ENCODE results near the gene HACE1. TPM values are rescaled to one million over a fixed set of nuclear protein-coding genes. Genes with fewer than 3 reads are reported as not detected.

HACE1 gene
- polyA plus RNA-seq, 3 donors: 2.7 to 3.9 (median 3.4) TPM

GRCh38 chr6:104754788-104755409 is 104.8 kb downstream of the HACE1 start:
- H3K4me3 Mint-ChIP-seq: no peak overlapping the region
- H3K27ac Mint-ChIP-seq: no peak overlapping the region

GRCh38 chr6:104753251-104753650 is 106.5 kb downstream of the HACE1 start:
- WGBS (ENCODE audit: insufficient coverage): 95% methylated on average over 2 of the region's 2 CpGs
- Mint-ChIP-seq H3K4me3 (no peak overlapping the region), H3K27me3 (ENCODE audit: low read depth in 3 of 3) (peaks cover 0 to 1% (median 0%) of the 10 kb centered on the region in 3 donors), H3K9me3 (peaks cover 30 to 43% (median 32%) of the 10 kb centered on the region in 7 donors), H3K4me1 (no peaks in the 10 kb centered on the region), H3K27ac (no peak overlapping the region), H3K36me3 (peaks cover 39 to 41% of the 10 kb centered on the region in 2 donors)
- Histone ChIP-seq H3K4me2 (replicated peaks; ENCODE audit: extremely low read depth, low read length, poor library complexity, severe bottlenecking) (no peak overlapping the region), H3K4me1 (ENCODE audit: control insufficient read depth in 1 of 2, insufficient read depth in 2 of 2, low read length in 2 of 2) (no peaks in the 10 kb centered on the region), H3K27me3 (ENCODE audit: control insufficient read depth in 2 of 2, insufficient read depth in 2 of 2, low read length in 2 of 2) (no peaks in the 10 kb centered on the region), H3K9me3 (replicated peaks in 1 of 2; ENCODE audit: control insufficient read depth in 1 of 2, insufficient read depth in 1 of 2, low read length in 2 of 2) (peaks cover 16 to 26% of the 10 kb centered on the region in 2 donors), H3K27ac (ENCODE audit: low read depth in 1 of 2, low read length in 2 of 2) (no peak overlapping the region), H2AFZ (ENCODE audit: insufficient read depth, low read depth, low read length, poor library complexity, severe bottlenecking) (no peak overlapping the region), H3K79me2 (ENCODE audit: insufficient read depth, low read length) (no peaks in the 10 kb centered on the region), H4K20me1 (ENCODE audit: insufficient read depth, low read length) (no peaks in the 10 kb centered on the region), H3K9ac (ENCODE audit: insufficient read depth, low read length, poor library complexity, severe bottlenecking) (no peak overlapping the region), H3K36me3 (replicated peaks in 1 of 2; ENCODE audit: control insufficient read depth in 1 of 2, insufficient read depth in 2 of 2, low read length in 2 of 2) (peaks cover 0 to 6% of the 10 kb centered on the region in 2 donors), H3K4me3 (replicated peaks in 1 of 3; ENCODE audit: low read depth in 2 of 3, low read length in 3 of 3) (no peak overlapping the region)
- no peak for TF ChIP-seq CTCF (IDR thresholded peaks at IDR 0.05)
- DNase-seq: no peak
- intact Hi-C loops (cut with micrococcal nuclease): no loop called here

More at GRCh38 chr6:104754788-104755409, 104.8 kb downstream of the HACE1 start:
- no peak overlapping the region for H3K4me3 ChIP-seq (replicated peaks in 1 of 3; ENCODE audit: low read depth in 2 of 3, low read length in 3 of 3)
- no peaks in the 10 kb centered on the region for H3K27me3 ChIP-seq (ENCODE audit: control insufficient read depth in 2 of 2, insufficient read depth in 2 of 2, low read length in 2 of 2)
- H3K27ac ChIP-seq (ENCODE audit: low read depth in 1 of 2, low read length in 2 of 2): no peak overlapping the region
- peaks cover 0 to 6% of the 10 kb centered on the region in 2 donors for H3K36me3 ChIP-seq (replicated peaks in 1 of 2; ENCODE audit: control insufficient read depth in 1 of 2, insufficient read depth in 2 of 2, low read length in 2 of 2)
- H3K9me3 ChIP-seq (replicated peaks in 1 of 2; ENCODE audit: control insufficient read depth in 1 of 2, insufficient read depth in 1 of 2, low read length in 2 of 2): peaks cover 16 to 26% of the 10 kb centered on the region in 2 donors
- no peaks in the 10 kb centered on the region for H4K20me1 ChIP-seq (ENCODE audit: insufficient read depth, low read length)
- DNase-seq: no peak
- Mint-ChIP-seq H3K27me3 (ENCODE audit: low read depth in 3 of 3) (peaks cover 0 to 1% (median 0%) of the 10 kb centered on the region in 3 donors), H3K4me1 (no peaks in the 10 kb centered on the region), H3K9me3 (peaks cover 32 to 53% (median 38%) of the 10 kb centered on the region in 7 donors), H3K36me3 (peaks cover 48 to 53% of the 10 kb centered on the region in 2 donors)
- intact Hi-C loops (cut with micrococcal nuclease): no loop called here
- no peak overlapping the region for H2AFZ ChIP-seq (ENCODE audit: insufficient read depth, low read depth, low read length, poor library complexity, severe bottlenecking)
- H3K4me2 ChIP-seq (replicated peaks; ENCODE audit: extremely low read depth, low read length, poor library complexity, severe bottlenecking): no peak overlapping the region
- no peaks in the 10 kb centered on the region for H3K79me2 ChIP-seq (ENCODE audit: insufficient read depth, low read length)
- no peaks in the 10 kb centered on the region for H3K4me1 ChIP-seq (ENCODE audit: control insufficient read depth in 1 of 2, insufficient read depth in 2 of 2, low read length in 2 of 2)
- TF ChIP-seq CTCF (IDR thresholded peaks at IDR 0.05): no peak
- H3K9ac ChIP-seq (ENCODE audit: insufficient read depth, low read length, poor library complexity, severe bottlenecking): no peak overlapping the region
- WGBS (ENCODE audit: insufficient coverage): no CpG with 5 or more reads among the region's 1 CpG

Measured in CD14-positive monocyte (primary cell).